Inferior parietal cortex (tissue), 1 donor: Measurements from ENCODE around the gene ACTR6.
"Not testable (repeated sequence)": the region's sequence is repeated elsewhere in the genome, so short reads cannot be mapped to it uniquely, and the experiment has no call there.

Experiments
- DNase-seq: peaks from one replicate; pipeline ENCODE4 v3.0.0-alpha.2; 2016; ENCODE audit errors: extremely low spot score

ACTR6 gene

DNA sequence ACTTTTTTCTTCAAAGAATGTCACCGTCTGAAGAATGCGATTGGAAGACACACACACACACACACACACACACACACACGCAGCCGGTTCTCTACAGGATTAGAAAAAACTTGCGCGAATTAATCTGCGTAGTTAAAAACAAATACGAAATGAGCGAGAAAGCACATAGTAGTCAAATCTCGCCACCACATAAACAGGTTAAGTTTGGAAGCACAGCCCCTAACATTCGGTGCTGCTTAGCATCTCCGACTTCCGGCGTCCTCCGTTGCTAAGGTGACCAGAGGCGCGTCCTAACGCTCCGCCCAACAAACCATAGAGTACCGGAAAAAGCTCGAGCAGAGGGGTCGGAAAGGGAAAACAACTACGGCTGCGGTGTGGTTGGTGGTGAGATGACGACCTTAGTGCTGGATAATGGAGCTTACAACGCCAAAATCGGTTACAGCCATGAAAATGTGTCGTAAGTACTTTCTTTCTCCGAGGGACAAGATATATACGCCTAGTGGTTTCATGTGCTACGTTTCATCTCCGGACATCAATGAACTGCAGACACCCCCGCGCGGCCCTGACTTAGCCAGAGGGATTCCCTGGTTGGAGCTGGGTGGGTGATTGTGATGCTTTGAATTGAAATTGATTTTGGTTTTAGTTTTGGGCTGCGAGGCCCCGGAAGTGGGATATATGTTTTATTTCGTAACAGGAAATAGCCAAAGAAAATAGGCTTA is at the start of gene ACTR6:
Gene ACTR6, plus strand, starts transcription at position 353 of the 719 bp plus-strand sequence. Its CDS starts 37 bp downstream, at position 390.
- peak; percentile 97 for DNase-seq

DNA sequence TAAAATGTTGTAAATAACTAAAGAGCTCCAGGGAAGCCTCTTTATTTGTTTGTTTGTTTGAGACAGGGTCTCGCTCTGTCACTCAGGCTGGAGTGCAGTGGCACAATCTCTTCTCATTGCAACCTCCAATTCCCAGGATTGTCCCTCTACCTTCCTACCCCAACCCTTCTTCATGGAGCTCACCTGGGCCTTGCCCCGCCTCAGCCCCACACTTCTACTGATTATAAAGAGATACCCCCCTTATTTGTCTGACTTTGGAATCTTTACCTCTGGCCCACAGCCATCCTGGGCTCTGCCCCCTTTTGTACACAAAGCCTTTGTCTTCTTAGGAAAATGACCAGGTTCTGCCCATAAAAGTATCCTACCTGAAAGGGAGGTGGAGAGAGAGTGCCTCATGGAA is 48.8 kb upstream of the ACTR6 start:
- DNase-seq = no peak

DNA sequence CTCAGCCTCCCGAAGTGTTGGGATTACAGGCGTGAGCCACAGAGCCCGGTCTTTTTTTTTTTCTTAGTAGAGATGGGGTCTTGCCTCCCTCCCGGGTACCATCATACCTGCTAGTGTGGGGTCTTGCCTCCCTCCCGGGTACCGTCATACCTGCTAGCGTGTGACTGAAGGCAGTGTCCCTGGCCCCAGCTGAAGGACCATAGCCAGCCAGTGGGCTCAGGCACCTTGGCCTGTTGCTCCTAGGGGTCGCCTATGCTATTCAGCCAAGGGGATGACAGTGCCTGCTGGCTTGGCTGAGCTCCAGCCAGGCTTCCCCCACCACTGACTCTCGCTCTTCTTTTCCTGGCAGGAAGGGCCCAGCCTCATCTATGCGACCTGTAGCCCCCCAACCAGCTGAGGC is 47.5 kb upstream of the ACTR6 start:
- no peak for DNase-seq

DNA sequence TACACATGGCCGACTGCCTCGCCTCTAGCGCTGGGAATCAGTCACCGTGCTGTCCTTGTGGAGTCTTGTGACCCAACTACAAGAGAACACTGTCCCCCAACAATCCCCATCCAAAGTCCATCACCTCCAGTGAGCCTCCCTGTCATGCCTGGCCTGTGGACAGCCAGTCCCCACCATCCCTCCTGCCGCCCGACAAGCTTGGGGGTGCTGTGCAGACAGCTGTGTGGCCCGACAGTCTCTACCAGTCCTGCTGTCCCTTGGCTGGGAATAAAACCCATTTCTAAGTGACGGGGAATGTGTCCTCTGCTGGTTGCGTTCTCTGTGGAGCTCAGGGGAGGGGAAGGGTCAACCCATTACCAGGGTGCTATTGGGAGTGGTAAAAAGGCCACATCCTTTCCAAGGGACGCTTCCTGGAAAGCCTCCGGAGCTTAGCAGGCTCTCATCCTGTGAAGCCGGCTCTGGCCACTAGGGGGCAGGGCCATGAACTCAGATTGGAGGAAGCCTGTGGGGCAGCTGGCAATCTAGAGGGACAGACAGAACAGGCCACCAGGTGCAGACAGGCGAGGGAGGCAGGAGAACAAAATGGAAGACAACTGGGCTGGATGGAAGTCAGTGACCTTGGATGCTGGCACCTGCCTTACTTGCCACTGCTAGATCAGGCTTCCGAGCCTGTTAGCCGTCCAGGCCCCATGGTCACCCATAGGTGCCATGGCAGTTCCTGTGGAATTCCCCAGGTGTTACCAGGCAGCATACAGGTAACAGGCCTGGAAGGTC is 46.0 kb upstream of the ACTR6 start:
- DNase-seq = peak; percentile 47

DNA sequence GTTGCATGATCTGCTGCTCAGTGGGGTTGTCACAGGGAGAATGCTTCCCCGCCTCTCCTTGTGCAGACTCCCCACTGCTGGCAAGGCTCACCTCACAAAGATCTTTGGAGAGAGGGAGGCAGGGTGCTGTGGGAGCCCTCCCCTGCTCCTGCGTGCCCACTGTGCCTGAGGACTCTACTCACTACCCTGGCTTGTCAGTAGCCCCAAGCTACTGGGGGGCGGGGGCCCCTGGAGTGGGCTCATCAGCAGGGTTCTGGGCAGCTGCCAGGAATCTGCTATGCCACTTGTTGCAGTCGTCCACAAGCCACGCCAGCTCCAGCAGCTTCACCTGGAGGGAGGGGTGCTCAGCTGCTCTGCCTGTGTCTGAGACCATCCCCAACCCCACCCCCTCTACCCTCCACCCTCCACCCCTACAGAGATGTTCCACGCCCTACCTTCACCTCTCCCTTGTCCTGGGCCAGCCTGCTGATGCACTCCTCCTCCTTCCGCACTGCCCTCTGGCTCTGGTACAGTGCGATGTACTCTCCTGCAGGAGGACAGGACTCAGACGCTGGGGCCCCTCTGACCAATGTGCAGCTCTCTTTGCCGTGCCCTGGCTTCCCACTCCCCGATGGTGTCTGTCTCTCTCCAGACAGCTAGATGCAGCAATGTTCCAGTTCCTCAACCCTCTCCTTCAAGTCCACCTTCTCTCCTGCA is 43.7 kb upstream of the ACTR6 start:
- no peak for DNase-seq

DNA sequence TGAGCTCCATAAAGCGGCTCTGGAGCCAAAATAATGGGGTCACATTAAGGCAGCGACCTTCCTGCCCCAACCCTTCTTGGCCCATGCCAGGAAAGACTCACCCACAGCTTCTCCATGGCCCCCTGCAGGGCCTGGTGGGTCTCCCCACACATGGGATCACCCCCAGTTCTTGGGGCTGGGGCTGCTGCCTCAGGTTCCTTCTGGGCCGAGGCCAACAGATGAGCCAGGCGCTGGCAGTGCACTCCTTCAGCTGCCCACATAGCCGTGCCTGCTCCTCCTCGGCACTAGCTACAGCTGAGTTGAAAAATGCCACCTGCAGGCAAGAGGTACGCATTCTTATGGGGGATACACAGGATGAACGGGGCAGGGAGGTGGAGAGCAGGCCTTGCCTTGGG is 43.2 kb upstream of the ACTR6 start:
- DNase-seq = no peak

DNA sequence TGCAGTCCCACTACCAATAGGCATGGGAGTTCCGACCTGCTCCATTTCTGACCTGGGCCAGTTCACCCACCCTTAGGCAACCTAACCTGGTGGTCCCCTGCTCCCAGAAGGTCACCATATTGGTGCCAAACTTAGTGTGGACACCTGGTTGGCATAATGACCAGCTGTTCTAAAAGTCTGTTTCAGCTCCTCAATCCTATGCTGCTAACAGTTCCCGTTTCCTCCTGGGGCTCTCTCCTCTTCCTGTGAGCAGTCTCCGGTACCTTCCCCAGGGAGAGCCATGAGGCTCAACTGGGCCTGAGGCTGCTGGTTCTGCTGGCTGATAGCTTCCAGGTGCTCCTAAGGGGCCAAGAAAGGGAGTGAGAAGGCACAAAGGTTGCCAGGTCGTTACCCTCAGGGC is 42.1 kb upstream of the ACTR6 start:
- DNase-seq = no peak

DNA sequence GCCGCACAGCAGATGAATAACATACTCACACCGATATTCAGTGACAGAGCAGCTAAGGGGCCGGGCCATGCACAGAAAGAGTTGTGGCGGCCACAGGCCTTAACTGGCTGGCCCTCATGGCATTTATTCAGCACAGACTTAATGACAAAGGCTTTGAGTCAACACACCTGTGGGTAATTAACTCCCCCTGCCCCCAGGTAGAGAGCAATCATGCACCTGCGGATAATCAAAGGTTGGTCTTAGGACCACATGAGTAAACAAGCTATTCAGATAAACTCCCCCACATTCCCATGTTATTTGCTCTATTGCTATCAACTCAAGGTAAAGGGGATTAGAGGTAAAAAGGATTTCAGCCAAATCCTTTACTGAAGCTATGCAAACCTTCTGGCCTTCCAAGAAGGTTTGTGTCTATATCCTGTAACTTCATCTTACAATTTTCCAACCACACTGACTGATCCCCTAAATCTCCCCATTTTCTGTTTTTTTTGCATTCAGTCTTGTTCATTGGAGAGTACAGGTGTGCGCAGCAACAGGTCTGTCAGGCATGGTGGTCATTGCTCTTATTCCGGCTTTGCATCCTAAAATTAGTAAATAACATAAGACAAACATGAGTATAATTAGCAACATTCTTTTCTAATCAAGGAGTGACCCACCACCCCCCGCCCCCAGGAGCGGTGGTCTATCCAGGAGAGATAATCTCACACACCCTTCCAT is 41.1 kb upstream of the ACTR6 start:
- no peak for DNase-seq

DNA sequence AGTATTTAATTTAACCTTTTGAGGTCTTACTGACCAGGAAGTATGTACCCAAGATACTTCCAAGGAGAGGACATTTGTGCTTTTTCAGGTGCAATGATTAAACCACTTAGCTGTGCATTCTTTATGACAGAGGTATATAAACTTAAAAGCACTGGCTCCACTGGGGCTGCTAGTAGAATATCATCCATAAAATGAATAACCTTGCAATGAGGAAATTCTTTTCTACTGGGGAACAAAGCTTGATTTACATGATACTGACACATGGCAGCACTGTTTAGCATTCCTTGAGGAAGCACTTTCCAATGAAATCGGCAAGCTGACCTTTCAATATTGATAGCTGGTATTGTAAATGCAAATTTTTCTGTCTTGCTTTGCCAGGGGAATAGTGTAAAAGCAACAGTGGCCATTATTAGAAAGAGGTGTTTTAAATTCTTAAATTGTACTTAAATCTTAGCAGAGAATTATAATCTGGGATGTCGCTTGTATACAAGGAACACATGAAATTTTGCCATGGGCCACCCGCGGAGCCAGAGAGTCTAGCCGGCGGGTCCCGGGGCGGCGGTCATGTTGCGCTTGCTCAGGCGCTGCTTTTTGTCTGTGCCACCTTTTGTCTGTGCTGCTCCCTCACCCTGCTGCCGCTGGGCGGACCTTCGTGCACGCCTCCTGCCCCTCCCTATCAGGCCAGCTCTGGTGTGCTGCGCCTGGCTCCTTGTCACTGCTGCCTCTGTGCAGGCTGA is 37.0 kb upstream of the ACTR6 start:
- DNase-seq = no peak

DNA sequence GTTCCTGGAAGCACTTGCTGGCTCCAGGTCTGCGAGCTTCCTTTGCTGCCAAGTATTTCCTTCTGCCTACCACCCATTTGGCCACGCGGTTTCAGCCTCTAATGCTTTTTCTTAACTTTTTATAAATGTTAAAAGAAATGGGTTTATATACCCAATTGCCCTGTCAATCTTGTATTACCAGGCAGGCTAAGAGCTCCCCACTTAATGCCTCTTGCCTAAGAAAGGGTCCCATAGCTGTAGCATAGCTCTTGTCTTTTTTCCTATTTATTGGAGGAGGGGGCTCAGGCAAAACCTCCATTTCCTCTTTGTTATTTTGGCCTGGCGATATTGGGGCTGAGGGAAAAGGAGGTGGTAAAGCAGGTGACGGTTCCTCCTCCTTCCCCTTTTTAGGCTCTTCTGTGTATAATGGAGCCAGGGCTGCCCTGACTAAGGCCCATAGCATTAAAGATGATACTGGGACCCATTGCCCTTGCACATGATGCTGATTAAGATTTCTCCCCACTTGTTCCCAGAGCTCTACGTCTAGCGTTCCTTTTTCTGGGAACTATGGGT is 36.4 kb upstream of the ACTR6 start:
- DNase-seq = no peak

DNA sequence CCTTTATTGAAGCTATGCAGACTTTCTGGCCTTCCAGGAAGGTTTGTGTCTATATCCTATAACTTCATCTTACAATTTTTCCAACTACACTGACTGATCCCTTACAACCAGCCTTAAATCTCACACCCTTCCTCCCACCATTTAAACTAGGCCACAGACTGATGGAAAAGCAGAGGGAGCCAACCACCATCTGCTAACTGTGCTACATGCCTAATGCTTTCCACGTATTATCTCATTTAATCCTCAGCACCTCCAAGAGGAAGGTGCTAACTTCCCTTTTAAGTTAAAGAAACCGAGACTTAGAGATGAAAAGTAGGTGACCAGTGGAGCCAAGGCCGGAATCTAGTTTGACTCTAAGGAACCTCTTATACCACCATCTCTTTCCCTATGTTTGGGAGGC is 35.3 kb upstream of the ACTR6 start:
- DNase-seq = no peak

DNA sequence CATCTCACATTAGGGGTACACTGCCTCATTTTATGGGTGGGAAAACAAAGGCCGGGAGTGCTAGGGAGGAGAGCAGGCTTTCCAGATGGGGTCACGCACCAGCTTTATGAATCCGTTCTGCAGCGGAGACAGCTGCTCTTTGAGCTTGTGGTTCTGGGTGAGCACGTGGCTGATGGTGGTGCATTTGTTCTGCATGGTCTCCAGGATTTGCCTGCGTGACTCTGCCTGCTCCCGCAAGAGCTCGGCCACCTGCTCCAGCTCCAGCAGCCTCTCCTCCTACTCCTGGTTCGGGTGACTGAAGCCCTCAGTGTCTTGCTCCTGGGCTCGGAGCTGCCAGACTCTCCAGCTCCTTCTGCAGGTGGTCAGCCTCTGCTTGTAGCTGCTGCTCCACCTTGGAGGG is 34.4 kb upstream of the ACTR6 start:
- DNase-seq = no peak

DNA sequence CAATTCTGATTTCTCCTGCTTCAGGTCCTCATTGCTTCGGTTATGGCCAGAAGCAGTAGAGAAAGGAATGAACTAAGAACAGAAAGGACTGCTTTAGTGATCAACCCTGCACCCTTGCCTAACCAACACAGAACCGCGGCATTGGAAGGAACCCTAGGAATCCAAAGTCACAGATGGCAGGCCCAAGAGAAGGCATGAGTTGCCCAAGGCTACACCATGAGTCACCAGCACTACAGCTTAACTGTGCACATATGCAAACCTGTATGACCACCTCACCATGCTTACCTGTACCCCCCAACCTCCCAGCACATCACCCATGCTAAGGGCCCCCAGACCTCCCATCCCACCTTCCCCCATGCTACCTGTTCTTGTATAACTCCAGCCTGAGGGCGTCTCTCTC is 32.1 kb upstream of the ACTR6 start:
- no peak for DNase-seq

DNA sequence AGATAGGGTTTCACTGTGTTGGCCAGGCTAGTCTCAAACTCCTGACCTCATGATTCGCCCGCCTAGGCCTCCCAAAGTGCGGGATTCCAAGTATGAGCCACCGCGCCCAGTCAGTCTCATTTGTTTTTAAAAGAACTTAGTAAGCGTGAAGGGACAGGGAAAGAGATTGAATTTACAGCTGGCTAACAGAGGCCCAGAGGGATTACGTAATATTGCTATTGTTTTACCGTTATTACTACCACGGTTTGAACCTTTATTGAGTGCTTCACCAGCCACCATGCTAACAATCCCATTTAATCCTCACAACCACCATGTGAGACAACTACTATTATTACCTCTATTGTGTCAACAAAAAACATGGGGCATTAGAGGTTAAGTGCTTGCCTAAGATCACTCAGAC is 31.3 kb upstream of the ACTR6 start:
- DNase-seq = no peak

DNA sequence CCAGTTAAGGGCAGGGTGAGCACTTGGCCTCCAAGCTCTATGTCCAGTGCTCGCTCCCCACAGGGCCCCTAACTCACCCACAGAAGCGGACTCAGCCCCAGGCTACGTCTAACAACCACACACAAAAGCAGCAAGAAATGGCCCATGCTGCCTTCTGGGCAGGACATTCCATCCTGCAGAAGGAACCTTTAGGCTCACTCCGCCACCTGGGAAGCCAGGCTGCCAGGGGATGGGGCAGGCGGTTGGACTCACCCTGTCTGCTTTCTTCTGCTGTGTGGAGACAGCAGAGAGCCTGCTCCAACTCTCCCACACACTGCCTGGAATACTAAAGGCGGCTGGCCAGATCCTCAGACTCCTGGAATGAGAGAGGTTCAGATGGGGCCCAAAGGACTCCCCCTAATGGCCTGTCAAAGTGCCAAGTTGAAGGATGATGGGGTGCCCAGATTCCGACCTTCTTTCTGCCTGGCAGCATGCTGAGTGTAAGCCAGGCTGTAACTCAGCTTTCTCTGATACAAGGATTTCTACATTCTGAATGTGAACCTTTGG is 30.2 kb upstream of the ACTR6 start:
- peak; percentile 17 for DNase-seq

DNA sequence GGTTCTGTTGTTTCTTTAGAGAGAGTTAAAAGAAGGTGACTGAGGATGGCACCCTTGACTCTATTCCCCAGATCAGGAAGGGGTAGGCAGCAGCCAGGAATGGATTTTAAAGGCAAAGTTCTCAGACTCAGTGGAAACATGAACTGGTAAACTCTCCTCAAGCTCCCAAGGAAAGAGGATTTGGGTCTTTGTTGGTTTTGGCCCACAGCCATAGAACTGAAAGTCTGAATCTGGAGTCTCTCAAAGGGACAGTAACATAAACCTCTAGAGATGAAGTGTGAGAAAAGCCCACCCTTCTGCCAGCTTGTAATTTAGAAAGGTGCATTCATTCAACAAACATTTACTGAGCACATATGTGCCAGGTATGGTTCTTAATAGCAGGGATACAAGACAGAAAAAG is 29.4 kb upstream of the ACTR6 start:
- no peak for DNase-seq

DNA sequence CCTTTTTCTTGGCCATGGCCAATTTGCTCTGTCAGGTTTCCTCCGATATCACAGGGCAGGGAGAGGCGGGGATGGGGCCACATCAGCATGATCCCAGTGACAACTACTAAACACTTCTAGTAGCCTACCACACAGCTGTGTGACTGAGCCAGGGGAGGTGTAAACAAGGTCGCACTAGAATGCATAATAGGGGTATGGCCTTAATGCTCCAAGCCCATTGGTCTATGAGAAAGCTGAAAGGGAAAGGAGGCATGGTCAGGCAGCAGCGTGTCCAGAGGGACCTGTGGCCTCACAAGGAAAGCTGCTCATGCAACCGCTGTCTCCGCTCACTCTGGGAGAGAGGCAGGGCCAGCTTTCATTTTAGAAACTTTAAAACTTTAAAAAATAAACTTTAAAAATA is 27.5 kb upstream of the ACTR6 start:
- DNase-seq = no peak

DNA sequence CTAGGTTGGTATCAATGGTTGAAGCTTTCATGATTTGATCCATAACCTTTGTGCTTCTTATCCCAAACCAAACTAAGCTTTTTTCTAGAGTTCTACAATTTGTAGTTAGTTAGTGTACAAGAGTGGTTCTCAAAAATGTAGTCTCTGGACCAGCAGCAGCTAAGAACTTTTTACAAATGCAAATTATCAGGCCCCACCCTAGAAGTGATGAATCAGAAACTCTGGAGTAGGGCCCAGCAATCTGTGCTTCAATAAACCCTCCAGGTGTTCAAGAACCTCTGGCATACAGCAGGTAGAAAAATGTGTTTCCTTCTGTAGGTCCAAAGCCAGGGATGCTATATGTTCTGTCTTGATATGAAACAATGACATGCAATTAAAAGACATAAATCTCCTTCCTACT is 26.1 kb upstream of the ACTR6 start:
- no peak for DNase-seq

DNA sequence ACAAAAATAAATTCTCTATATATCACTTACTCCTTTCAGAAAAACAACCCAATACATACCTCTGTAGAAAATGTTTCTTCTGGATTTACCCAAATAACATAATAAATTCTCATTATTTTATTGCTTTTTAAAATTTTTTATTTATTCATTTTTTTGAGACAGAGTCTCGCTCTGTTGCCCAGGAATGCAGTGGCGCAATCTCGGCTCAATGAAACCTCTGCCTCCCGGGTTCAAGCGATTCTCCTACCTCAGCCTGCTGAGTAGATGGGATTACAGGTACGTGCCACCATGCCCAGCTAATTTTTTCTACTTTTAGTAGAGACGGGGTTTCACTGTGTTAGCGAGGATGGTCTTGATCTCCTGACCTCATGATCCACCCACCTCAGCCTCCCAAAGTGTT is 24.1 kb upstream of the ACTR6 start:
- DNase-seq = not testable (repeated sequence)

DNA sequence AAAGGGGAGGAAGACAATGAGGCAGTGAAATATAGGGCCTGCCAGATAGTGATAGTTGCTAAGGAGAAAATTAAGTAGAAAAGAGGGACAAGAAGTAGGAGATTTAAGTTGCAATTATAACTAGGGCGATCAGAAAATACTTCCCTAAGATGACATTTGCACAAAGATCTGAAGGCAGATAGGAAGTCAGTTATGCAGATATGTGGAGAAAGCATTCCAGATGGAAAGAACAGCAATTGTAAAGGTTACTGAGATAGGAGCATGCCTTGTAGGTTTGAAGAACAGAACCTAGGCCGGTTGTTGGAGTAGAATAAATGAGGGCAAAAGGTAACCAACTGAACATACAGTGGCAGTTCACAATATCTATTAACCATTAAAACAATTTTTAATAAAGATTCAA is 21.4 kb upstream of the ACTR6 start:
- no peak for DNase-seq
